CD14-positive monocyte (primary cell): ENCODE data around the gene TUBGCP5. TPM values are rescaled to one million over a fixed set of nuclear protein-coding genes. Genes with fewer than 3 reads are reported as not detected.

Source experiments
- DNase-seq, 3 donors: peaks; one replicate each; pipeline ENCODE4 v3.0.0-alpha.2; 2011 to 2022
- H2AFZ ChIP-seq: 2 replicates; pipeline ENCODE4 v1.6.0; 2012; ENCODE audit warnings: mild to moderate bottlenecking, low read depth, low read length, inconsistent platforms; ENCODE audit not compliant: insufficient read depth, poor library complexity, severe bottlenecking
- H3K27ac ChIP-seq, 2 donors: 1 replicate in 1 of 2; 2 replicates in 1 of 2; pipeline ENCODE4 v1.5.1; 2012 to 2013; ENCODE audit warnings: low read length in 2 of 2, control low read depth in 1 of 2, inconsistent platforms in 1 of 2, low read depth in 1 of 2, mild to moderate bottlenecking in 1 of 2
- H3K27me3 ChIP-seq, 2 donors: one replicate each; pipeline versions ENCODE4 v1.6.0 to v1.6.1; 2011 to 2013; ENCODE audit warnings: low read length in 2 of 2; ENCODE audit not compliant: control insufficient read depth in 2 of 2, insufficient read depth in 2 of 2
- H3K36me3 ChIP-seq, 2 donors: replicated peaks in 1 of 2; 1 replicate in 1 of 2; 2 replicates in 1 of 2; pipeline versions ENCODE4 v1.5.1 to v1.6.1; 2012 to 2013; ENCODE audit warnings: low read length in 2 of 2, control low read depth in 1 of 2, inconsistent platforms in 1 of 2, mild to moderate bottlenecking in 1 of 2; ENCODE audit not compliant: insufficient read depth in 2 of 2, control insufficient read depth in 1 of 2
- H3K4me1 ChIP-seq, 2 donors: 1 replicate in 1 of 2; 2 replicates in 1 of 2; pipeline versions ENCODE4 v1.5.1 to v1.6.1; 2012 to 2013; ENCODE audit warnings: low read length in 2 of 2, control low read depth in 1 of 2, inconsistent platforms in 1 of 2, mild to moderate bottlenecking in 1 of 2, moderate library complexity in 1 of 2; ENCODE audit not compliant: insufficient read depth in 2 of 2, control insufficient read depth in 1 of 2
- H3K4me2 ChIP-seq: replicated peaks from 2 replicates; pipeline ENCODE3; 2012; ENCODE audit warnings: low read length, moderate library complexity, mild to moderate bottlenecking; ENCODE audit not compliant: poor library complexity, severe bottlenecking; ENCODE audit errors: extremely low read depth
- H3K4me3 ChIP-seq, 3 experiments: fragments of 200-600 bp in 1 of 3; sonication (generic) in 1 of 3; replicated peaks in 1 of 3; 1 replicate in 2 of 3; 2 replicates in 1 of 3; pipeline ENCODE4 v1.5.1; 2011 to 2013; ENCODE audit warnings: low read length in 3 of 3, mild to moderate bottlenecking in 3 of 3, control low read depth in 2 of 3, low read depth in 2 of 3, inconsistent platforms in 1 of 3, moderate library complexity in 1 of 3
- H3K79me2 ChIP-seq: 2 replicates; pipeline ENCODE4 v1.6.0; 2012; ENCODE audit warnings: mild to moderate bottlenecking, control low read depth, inconsistent platforms, low read length, moderate library complexity; ENCODE audit not compliant: insufficient read depth
- H3K9ac ChIP-seq: 2 replicates; pipeline ENCODE4 v1.6.0; 2017; ENCODE audit warnings: low read length, mild to moderate bottlenecking; ENCODE audit not compliant: insufficient read depth, poor library complexity, severe bottlenecking
- H3K9me3 ChIP-seq, 2 donors: replicated peaks in 1 of 2; 1 replicate in 1 of 2; 2 replicates in 1 of 2; pipeline versions ENCODE4 v1.5.1 to v1.6.1; 2012 to 2013; ENCODE audit warnings: low read length in 2 of 2, control low read depth in 1 of 2; ENCODE audit not compliant: control insufficient read depth in 1 of 2, insufficient read depth in 1 of 2
- H4K20me1 ChIP-seq: 2 replicates; pipeline ENCODE4 v1.6.0; 2012; ENCODE audit warnings: mild to moderate bottlenecking, low read length, control low read depth, moderate library complexity; ENCODE audit not compliant: insufficient read depth
- H3K27ac Mint-ChIP-seq, 7 donors: one replicate each; pipeline ENCODE4 v1.8.0; 2020; ENCODE audit warnings: mild to moderate bottlenecking in 7 of 7, mixed read lengths in 7 of 7, moderate library complexity in 6 of 7, inconsistent platforms in 2 of 7
- H3K27me3 Mint-ChIP-seq, 3 donors: one replicate each; pipeline ENCODE4 v1.8.0; 2021 to 2022; ENCODE audit warnings: low read depth in 3 of 3, mild to moderate bottlenecking in 3 of 3, mixed read lengths in 3 of 3, moderate library complexity in 3 of 3, inconsistent platforms in 1 of 3
- H3K36me3 Mint-ChIP-seq, 2 donors: one replicate each; pipeline ENCODE4 v1.8.0; 2020; ENCODE audit warnings: mixed read lengths in 2 of 2, inconsistent platforms in 1 of 2, mild to moderate bottlenecking in 1 of 2
- H3K4me1 Mint-ChIP-seq: one replicate; pipeline ENCODE4 v1.8.0; 2020; ENCODE audit warnings: mild to moderate bottlenecking, mixed read lengths
- H3K4me3 Mint-ChIP-seq, 2 donors: one replicate each; pipeline ENCODE4 v1.8.0; 2020; ENCODE audit warnings: mild to moderate bottlenecking in 2 of 2, mixed read lengths in 2 of 2, moderate library complexity in 1 of 2
- H3K9me3 Mint-ChIP-seq, 7 donors: one replicate each; pipeline ENCODE4 v1.8.0; 2020 to 2022; ENCODE audit warnings: mixed read lengths in 7 of 7, mild to moderate bottlenecking in 6 of 7, moderate library complexity in 6 of 7, inconsistent platforms in 2 of 7
- CTCF ChIP-seq: fragments of 200-600 bp; IDR thresholded peaks from one replicate; pipeline ENCODE4 v1.8.0; 2022; ENCODE audit warnings: antibody characterized with exemption, mild to moderate bottlenecking
- WGBS: methylation state at CpG from one replicate; pipeline ENCODE4 v1.1.5; 2013; ENCODE audit warnings: missing lambda C conversion rate; ENCODE audit not compliant: insufficient coverage; 5-methylcytosine and 5-hydroxymethylcytosine counted together
- intact Hi-C, 2 donors: fragments of 100-400 bp; cut with micrococcal nuclease; formaldehyde crosslinking; loops; one replicate each; pipeline versions ENCODE4 v1.15.0 to v1.15.1; 2023
- polyA plus RNA-seq, 3 donors: library from polyadenylated mRNA; depleted of rRNA in 1 of 3; unstranded in 2 of 3; stranded (reverse) in 1 of 3; fragments of 300-500 nt in 2 of 3; fragments of >200 nt in 1 of 3; fragmentation: Illumina TruSeq in 2 of 3; gene quantifications; 1 replicate in 2 of 3; 2 replicates in 1 of 3; pipeline ENCODE4 v1.2.3, GENCODE V29; 2012 to 2021

The TUBGCP5 gene
- polyA plus RNA-seq, 3 donors, result 1.4 to 5.8 (median 1.8) TPM

GRCh38 chr15:22979238-22980188, 59.9 kb downstream of the TUBGCP5 start:
- Histone ChIP-seq H3K27me3 (peaks cover 2 to 6% of the 10 kb centered on the region in 2 donors), H3K9me3 (no peaks in the 10 kb centered on the region), H2AFZ (peak overlapping the region; percentile 73), H3K4me1 (peaks cover 26 to 33% of the 10 kb centered on the region in 2 donors), H3K4me2 (peak overlapping the region; percentile 95), H3K4me3 (peak overlapping the region; percentile 70 to 85 (median 74)), H3K79me2 (peaks cover 47% of the 10 kb centered on the region), H3K27ac (no peak overlapping the region), H4K20me1 (peaks cover 38% of the 10 kb centered on the region), H3K36me3 (no peaks in the 10 kb centered on the region), H3K9ac (peak overlapping the region; percentile 70)
- no peaks in the 10 kb centered on the region for H3K36me3 Mint-ChIP-seq
- under 1% methylated on average over 80 of the region's 88 CpGs for WGBS
- H3K27me3 Mint-ChIP-seq, result peaks cover 13 to 22% (median 15%) of the 10 kb centered on the region in 3 donors
- H3K9me3 Mint-ChIP-seq, result peaks cover 0 to 2% (median 0%) of the 10 kb centered on the region in 7 donors
- peaks cover 30% of the 10 kb centered on the region for H3K4me1 Mint-ChIP-seq
- H3K4me3 Mint-ChIP-seq, result peak overlapping the region; percentile 97 to 98
- intact Hi-C loops, result loop anchor here in 1 of 2 donors (5.0 kb wide), 1 partner anchor 58 kb away; the partner anchor contains the start of gene TUBGCP5
- peak in 1 of 3 donors; percentile 20 for DNase-seq
- H3K27ac Mint-ChIP-seq, result peak overlapping the region; percentile 8 to 71 (median 48)
- no peak for TF ChIP-seq CTCF

- H3K27me3 Mint-ChIP-seq, result peaks cover 13 to 22% (median 15%) of the 10 kb centered on the region in 3 donors
- no peaks in the 10 kb centered on the region for H3K36me3 Mint-ChIP-seq
- intact Hi-C loops, result loop anchor here in 1 of 2 donors (5.0 kb wide), 1 partner anchor 59 kb away; the partner anchor contains the start of gene TUBGCP5
- Histone ChIP-seq H3K4me1 (peaks cover 33 to 40% of the 10 kb centered on the region in 2 donors), H3K4me3 (peak overlapping the region; percentile 70 to 85 (median 74)), H4K20me1 (peaks cover 46% of the 10 kb centered on the region), H3K27me3 (peaks cover 2 to 6% of the 10 kb centered on the region in 2 donors), H2AFZ (peak overlapping the region; percentile 73), H3K9me3 (no peaks in the 10 kb centered on the region), H3K27ac (no peak overlapping the region), H3K9ac (peak overlapping the region; percentile 70), H3K36me3 (no peaks in the 10 kb centered on the region), H3K4me2 (peak overlapping the region; percentile 95), H3K79me2 (peaks cover 55% of the 10 kb centered on the region)
- H3K9me3 Mint-ChIP-seq, result peaks cover 0 to 2% (median 0%) of the 10 kb centered on the region in 7 donors
- DNase-seq, result no peak
- WGBS, result 10% methylated on average over 19 of the region's 22 CpGs
- peak overlapping the region in 2 of 7 donors; percentile 8 to 71 for H3K27ac Mint-ChIP-seq
- TF ChIP-seq CTCF, result no peak
- peaks cover 36% of the 10 kb centered on the region for H3K4me1 Mint-ChIP-seq
- H3K4me3 Mint-ChIP-seq, result peak overlapping the region; percentile 97 to 98
Observed at GRCh38 chr15:22978691-22979237, 60.6 kb downstream of the TUBGCP5 start.
